OCI-LY3 (cell line): Measurements from ENCODE around the gene MEOX1.
"Not testable (repeated sequence)": the region's sequence is repeated elsewhere in the genome, so short reads cannot be mapped to it uniquely, and the experiment has no call there.

Experiments
- H2AFZ ChIP-seq: fragments of 200-600, 300-600 bp; shearing (Covaris generic); 2 replicates; pipeline ENCODE4 v1.6.0; 2014; ENCODE audit warnings: antibody characterized with exemption, low read depth, low read length
- H3K27ac ChIP-seq: fragments of 200-600, 300-600 bp; sonication (generic); 2 replicates; pipeline ENCODE4 v1.5.1; 2014; ENCODE audit warnings: mild to moderate bottlenecking, low read length, moderate library complexity, mixed read lengths
- H3K27me3 ChIP-seq: fragments of 200-600, 300-600 bp; sonication (generic); 2 replicates; pipeline ENCODE4 v1.6.1; 2014; ENCODE audit warnings: low read depth, low read length, mixed read lengths
- H3K36me3 ChIP-seq: fragments of 200-600, 300-600 bp; sonication (generic); replicated peaks from 2 replicates; pipeline ENCODE3; 2014; ENCODE audit warnings: low read depth, low read length, mixed read lengths
- H3K4me1 ChIP-seq: fragments of 300-600, 200-600 bp; sonication (generic); 2 replicates; pipeline ENCODE4 v1.6.1; 2014; ENCODE audit warnings: low read length, mixed read lengths
- H3K4me2 ChIP-seq: fragments of 200-600, 300-600 bp; sonication (generic); 2 replicates; pipeline ENCODE4 v1.6.1; 2014; ENCODE audit warnings: low read length, mixed read lengths
- H3K4me3 ChIP-seq: fragments of 300-600, 200-600 bp; sonication (generic); 2 replicates; pipeline ENCODE4 v1.5.1; 2014; ENCODE audit warnings: antibody characterized with exemption, mild to moderate bottlenecking, low read length, moderate library complexity
- H3K79me2 ChIP-seq: fragments of 300-600, 200-600 bp; shearing (Covaris generic); 2 replicates; pipeline ENCODE4 v1.6.1; 2014; ENCODE audit warnings: mild to moderate bottlenecking, low read length, mixed read lengths
- H3K9ac ChIP-seq: fragments of 300-600, 200-600 bp; shearing (Covaris generic); 2 replicates; pipeline ENCODE4 v1.6.0; 2014; ENCODE audit warnings: mild to moderate bottlenecking, low read length, moderate library complexity
- H3K9me3 ChIP-seq: fragments of 200-600, 300-600 bp; shearing (Covaris generic); 2 replicates; pipeline ENCODE4 v1.6.1; 2014; ENCODE audit warnings: low read length, mixed read lengths; ENCODE audit not compliant: insufficient read depth
- H4K20me1 ChIP-seq: fragments of 200-600, 300-600 bp; sonication (generic); 2 replicates; pipeline ENCODE4 v1.6.1; 2016; ENCODE audit warnings: low read length, mixed read lengths; ENCODE audit not compliant: insufficient read depth
- EZH2phosphoT487 ChIP-seq: fragments of 200-600 bp; shearing (Covaris generic); IDR thresholded peaks from 2 replicates; pipeline ENCODE4 v1.6.1; 2018; ENCODE audit warnings: antibody characterized with exemption, mixed run types, low read depth
- TF ChIP-seq, protein P1 (sequence below): fragments of 200-600, 300-600 bp; sonication (generic); IDR thresholded peaks from 2 replicates; pipeline ENCODE4 v1.5.1; 2014; ENCODE audit warnings: antibody characterized with exemption, low read length, low read depth

Gene MEOX1

DNA sequence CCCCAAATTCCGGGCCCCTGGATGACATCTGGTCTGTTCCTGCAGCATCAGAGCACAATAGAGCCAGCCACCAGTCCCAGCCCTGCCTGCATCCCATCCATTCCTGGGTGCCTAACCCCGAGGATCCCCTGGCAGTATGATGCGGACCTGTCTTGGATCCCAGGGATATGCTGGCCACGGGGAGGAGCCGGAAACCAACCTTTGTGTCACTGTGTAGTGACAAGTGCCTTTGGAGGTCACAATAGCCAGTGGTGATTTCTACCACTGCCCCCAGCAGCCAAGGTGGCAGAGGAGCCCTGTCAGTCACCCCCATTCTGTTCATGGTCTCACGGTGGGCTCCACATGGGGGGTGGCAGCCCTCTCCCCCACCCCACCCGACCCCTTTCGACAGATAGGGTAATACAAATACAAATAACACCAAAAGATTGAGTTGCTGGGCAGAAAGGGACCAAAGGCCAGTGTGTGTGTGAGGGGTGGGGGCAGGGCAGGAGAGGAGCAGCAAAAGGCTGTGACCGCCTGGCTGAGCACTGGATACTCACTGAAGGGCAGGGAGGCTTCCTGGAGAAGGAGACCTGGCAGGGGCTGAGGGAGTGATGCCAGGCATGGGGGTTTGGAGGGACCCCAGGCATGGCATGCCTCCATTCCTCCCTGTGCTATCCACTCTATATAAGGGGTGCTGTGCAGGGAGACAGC, 29.0 kb upstream of the MEOX1 start:
- Histone ChIP-seq H3K27me3 (no peaks in the 10 kb centered on the region), H3K9ac (no peak overlapping the region), H3K4me3 (no peak overlapping the region), H4K20me1 (no peaks in the 10 kb centered on the region), H3K79me2 (no peaks in the 10 kb centered on the region), H3K4me1 (peaks cover 11% of the 10 kb centered on the region), H3K36me3 (no peaks in the 10 kb centered on the region), H3K4me2 (no peak overlapping the region), H2AFZ (no peak overlapping the region), H3K27ac (no peak overlapping the region), H3K9me3 (no peaks in the 10 kb centered on the region)
- no peak for TF ChIP-seq EZH2phosphoT487
- TF ChIP-seq, protein P1, sequence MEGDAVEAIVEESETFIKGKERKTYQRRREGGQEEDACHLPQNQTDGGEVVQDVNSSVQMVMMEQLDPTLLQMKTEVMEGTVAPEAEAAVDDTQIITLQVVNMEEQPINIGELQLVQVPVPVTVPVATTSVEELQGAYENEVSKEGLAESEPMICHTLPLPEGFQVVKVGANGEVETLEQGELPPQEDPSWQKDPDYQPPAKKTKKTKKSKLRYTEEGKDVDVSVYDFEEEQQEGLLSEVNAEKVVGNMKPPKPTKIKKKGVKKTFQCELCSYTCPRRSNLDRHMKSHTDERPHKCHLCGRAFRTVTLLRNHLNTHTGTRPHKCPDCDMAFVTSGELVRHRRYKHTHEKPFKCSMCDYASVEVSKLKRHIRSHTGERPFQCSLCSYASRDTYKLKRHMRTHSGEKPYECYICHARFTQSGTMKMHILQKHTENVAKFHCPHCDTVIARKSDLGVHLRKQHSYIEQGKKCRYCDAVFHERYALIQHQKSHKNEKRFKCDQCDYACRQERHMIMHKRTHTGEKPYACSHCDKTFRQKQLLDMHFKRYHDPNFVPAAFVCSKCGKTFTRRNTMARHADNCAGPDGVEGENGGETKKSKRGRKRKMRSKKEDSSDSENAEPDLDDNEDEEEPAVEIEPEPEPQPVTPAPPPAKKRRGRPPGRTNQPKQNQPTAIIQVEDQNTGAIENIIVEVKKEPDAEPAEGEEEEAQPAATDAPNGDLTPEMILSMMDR = no peak

- Histone ChIP-seq H3K36me3 (no peaks in the 10 kb centered on the region), H3K9me3 (no peaks in the 10 kb centered on the region), H3K9ac (no peak overlapping the region), H3K4me3 (no peak overlapping the region), H4K20me1 (no peaks in the 10 kb centered on the region), H3K27me3 (no peaks in the 10 kb centered on the region), H3K79me2 (no peaks in the 10 kb centered on the region), H2AFZ (no peak overlapping the region), H3K4me2 (no peak overlapping the region), H3K4me1 (peaks cover 11% of the 10 kb centered on the region), H3K27ac (no peak overlapping the region)
- TF ChIP-seq, protein P1 = no peak
- no peak for TF ChIP-seq EZH2phosphoT487
These were observed 28.1 kb upstream of the MEOX1 start for GRCh38 chr17:43689814-43690213.

- TF ChIP-seq, protein P1 = no peak
- TF ChIP-seq EZH2phosphoT487 = no peak
- Histone ChIP-seq H3K4me2 (no peak overlapping the region), H2AFZ (no peak overlapping the region), H4K20me1 (no peaks in the 10 kb centered on the region), H3K9ac (no peak overlapping the region), H3K27ac (no peak overlapping the region), H3K27me3 (no peaks in the 10 kb centered on the region), H3K9me3 (no peaks in the 10 kb centered on the region), H3K4me1 (peaks cover 8% of the 10 kb centered on the region), H3K4me3 (no peak overlapping the region), H3K36me3 (no peaks in the 10 kb centered on the region), H3K79me2 (no peaks in the 10 kb centered on the region)
These were observed 27.4 kb upstream of the MEOX1 start for GRCh38 chr17:43689131-43689530.

GRCh38 chr17:43686957-43687356, 25.2 kb upstream of the MEOX1 start:
- H3K9ac ChIP-seq, H2AFZ ChIP-seq, H3K27me3 ChIP-seq, H3K4me2 ChIP-seq, H3K79me2 ChIP-seq, H3K9me3 ChIP-seq, H4K20me1 ChIP-seq, H3K27ac ChIP-seq, H3K36me3 ChIP-seq, H3K4me1 ChIP-seq, H3K4me3 ChIP-seq: not testable (repeated sequence)
